Inferior parietal cortex (tissue), 1 donor: ENCODE measurements around the gene MAP3K4.

Experiments used
- DNase-seq: peaks from one replicate; pipeline ENCODE4 v3.0.0-alpha.2; 2016; ENCODE audit errors: extremely low spot score

MAP3K4 gene

DNA sequence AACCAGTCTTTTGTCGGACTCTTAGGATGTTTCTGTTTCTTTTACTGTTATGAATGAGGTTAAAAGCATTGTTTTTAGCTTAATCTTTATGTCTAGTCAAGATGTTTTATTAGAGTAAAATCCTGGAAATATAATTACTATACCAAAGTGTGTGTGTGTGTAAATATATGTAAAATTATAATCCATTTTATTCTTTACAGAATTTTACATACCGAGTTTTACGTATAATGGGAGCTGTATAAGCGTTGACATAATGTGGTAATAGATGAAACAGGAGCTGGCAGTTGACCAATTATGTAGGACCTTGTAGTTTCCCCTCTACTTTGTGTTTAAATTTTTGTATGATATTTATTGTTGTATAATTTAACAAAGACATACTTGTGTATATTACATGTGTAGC is 16.7 kb downstream of the MAP3K4 start:
- DNase-seq, result no peak

DNA sequence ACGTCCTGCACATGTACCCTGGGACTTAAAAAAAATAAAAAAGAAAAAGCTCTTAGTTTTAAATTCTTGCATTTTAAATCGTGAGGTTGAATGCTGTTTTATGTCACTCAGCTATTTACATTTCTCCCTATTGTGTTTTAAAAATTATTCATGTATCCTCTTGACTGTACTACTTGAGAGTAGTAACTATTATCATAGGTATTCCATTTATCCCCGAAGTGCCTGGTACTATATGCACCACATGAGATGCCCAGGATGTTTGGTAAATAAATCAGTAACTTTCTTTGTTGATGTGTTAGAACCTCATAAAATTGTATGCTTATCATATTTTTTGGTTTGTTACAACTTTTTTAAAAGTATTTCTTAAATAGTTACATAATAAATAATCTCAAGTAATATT is 18.4 kb downstream of the MAP3K4 start:
- no peak for DNase-seq

- no peak for DNase-seq
These were observed 18.8 kb downstream of the MAP3K4 start for GRCh38 chr6:161010418-161010817.

GRCh38 chr6:161011492-161012480 is 20.2 kb downstream of the MAP3K4 start:
- DNase-seq, result no peak

GRCh38 chr6:161013695-161014094 is 22.1 kb downstream of the MAP3K4 start:
- DNase-seq, result no peak

- no peak for DNase-seq
These were observed 26.4 kb downstream of the MAP3K4 start for GRCh38 chr6:161017766-161018564.

- no peak for DNase-seq
These were observed 27.8 kb downstream of the MAP3K4 start for GRCh38 chr6:161019324-161019839.

GRCh38 chr6:161021543-161021942 is 30.0 kb downstream of the MAP3K4 start:
- no peak for DNase-seq

- DNase-seq, result no peak
These were observed 30.6 kb downstream of the MAP3K4 start for GRCh38 chr6:161021998-161022743.

GRCh38 chr6:161023316-161023715 is 31.7 kb downstream of the MAP3K4 start:
- DNase-seq, result no peak

DNA sequence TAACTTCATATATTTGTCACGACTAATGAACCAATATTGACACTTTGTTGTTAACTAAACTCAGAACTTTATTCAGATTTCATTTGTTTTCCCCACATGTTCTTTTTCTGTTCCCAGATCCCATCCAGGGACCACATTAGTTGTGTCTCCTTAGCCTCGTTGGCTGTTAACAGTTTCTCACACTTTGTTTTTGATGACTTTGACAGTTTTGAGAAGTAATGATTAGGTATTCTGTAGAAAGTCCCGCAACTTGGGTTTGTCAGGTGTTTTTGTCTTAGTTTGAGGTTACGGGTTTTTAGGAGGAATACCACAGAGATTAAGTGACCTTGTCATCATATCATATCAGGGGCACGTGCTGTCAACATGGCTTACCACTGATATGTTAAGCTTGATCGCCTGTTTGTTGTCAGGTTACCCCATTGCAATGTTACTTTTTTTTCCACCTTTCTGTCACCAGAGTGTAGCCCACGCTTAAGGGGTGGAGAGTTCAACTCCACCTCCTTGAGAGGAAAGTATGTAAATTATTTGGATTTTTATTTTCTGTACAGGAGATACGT is 32.9 kb downstream of the MAP3K4 start:
- no peak for DNase-seq

DNA sequence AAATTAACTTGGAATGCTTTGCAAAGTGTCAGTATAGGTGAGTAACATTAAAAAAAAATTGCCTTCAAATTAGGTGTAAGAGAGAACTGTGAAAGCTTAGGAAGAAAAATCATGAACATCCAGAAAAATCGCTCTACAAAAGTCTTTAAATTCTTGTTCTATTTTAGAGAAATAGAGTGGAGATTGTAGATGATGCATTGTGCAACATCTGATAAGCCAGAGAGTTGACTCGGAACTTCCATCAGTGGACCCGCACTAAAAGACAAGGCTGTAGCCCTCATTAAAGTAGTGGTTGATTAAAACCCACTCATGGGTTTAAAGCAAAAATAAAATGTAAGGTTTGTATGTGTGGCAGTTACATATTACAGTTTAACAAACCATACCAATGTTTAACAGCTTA is 35.8 kb downstream of the MAP3K4 start:
- DNase-seq, result no peak

- DNase-seq, result no peak
These were observed 37.7 kb downstream of the MAP3K4 start for GRCh38 chr6:161029195-161029809.

DNA sequence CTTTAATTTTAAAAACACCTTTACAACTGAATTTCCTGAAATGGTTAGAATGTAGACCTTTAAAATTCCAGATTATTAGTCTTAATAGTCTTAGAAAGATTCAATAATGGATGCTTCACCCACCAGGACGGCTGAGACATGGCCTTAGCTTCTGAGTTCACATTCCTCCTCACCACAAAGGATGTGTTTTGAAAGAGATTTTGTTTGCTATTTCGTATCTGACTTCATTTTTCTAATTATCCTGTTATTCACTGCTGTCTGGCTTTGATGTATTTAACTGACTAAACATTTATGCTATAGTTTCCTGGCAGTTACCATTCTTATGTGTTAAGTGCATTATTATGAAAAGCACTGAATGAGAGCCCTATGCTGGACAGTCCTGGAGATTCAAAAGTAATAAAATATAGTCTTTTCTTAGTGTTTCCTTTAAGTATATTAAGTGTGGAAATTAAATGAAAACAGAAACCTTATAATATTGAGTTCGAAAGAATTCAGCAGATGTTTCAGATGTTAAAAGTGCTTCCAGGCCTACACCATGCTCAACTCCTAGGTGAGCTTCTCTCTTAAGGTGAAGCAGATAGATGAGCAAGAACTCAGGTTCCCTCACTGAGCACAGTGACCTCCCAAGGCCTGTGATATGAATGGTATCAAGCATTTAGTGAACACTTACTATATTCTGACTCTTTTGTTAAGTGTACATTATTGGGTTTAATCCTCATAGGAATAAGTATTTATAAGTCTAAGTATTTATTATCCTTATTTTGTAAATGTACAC is 40.3 kb downstream of the MAP3K4 start:
- DNase-seq, result no peak

DNA sequence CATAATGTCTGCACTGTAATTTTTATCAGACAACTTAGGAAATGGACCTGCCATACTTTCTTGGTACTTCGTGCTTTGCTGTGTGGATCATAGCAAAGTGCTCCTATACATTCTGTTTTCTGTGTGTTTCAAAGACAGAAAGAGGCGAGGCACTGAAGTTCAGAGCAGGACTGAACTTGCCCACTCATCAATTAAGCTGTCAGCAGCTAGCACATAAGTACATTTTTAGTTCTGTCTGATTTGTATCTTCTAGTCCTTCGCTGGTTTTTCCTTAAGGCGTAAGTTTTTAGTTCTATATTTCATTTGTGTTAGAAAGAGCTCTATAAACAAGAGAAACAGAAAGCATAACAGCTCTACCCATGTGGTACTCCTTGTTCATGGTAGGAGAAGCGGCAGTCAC is 42.1 kb downstream of the MAP3K4 start:
- DNase-seq, result no peak

DNA sequence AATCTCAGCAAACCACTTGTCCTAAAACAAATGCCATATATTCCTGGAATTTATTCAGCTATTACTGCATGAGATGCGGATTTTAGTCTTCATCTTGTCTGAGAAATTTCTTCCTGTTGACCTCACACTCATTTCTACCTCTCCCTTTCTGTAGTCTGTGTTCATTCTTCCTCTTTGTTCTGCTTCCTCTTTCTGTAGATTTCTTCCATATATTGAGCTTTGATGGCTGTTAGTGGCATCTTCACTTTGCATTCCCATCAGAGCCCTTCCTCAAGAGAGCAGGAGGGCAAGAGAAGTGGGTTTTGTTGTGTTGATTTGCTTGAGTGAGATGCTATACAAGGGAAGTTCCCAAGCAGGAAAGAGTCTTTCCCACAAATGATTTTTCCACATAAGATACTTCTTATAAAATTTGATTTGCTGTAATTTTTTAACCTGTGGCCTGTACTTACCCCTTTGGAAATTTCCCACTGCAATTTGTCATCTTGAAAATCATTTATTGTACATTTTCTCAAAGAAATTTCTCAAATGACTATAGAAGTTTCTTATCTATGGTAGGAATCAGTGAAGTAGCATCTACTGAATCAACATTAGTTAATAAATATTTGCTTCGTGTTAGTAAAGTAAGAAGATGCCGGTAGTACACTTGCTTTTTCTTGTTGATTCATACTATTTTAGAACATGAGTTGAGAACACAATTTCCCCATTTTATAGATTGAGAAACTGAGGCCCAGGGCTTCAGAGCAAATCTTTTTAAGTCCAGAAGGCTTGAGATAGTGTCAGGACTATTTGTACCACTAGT is 43.8 kb downstream of the MAP3K4 start:
- no peak for DNase-seq

GRCh38 chr6:161035981-161036263 is 44.4 kb downstream of the MAP3K4 start:
- DNase-seq, result no peak

- DNase-seq, result no peak
These were observed 46.3 kb downstream of the MAP3K4 start for GRCh38 chr6:161037873-161038228.

- no peak for DNase-seq
These were observed 46.9 kb downstream of the MAP3K4 start for GRCh38 chr6:161038229-161039031.
